HG02763 (cell line): ENCODE measurements around the gene HFM1.
A peak's percentile ranks its signal among the peaks of the same experiment; 100 is the strongest.
"Not testable (repeated sequence)": the region's sequence is repeated elsewhere in the genome, so short reads cannot be mapped to it uniquely, and the experiment has no call there.

Experiments
- ATAC-seq: cut with Tn5 transposase; IDR thresholded peaks from one replicate; pipeline ENCODE4 v1.9.1; 2021; ENCODE audit warnings: mild to moderate bottlenecking, moderate library complexity; ENCODE audit not compliant: unreplicated experiment

Gene HFM1

GRCh38 chr1:91404151-91405012 is at the start of gene HFM1:
Gene HFM1, minus strand, starts transcription at chr1:91404837. Its CDS starts 3,755 bp downstream, at chr1:91401082.
- peak; percentile 77 for ATAC-seq

GRCh38 chr1:91454136-91454535 is 49.5 kb upstream of the HFM1 start:
- ATAC-seq, result no peak

- no peak for ATAC-seq
These were observed 45.6 kb upstream of the HFM1 start for GRCh38 chr1:91450260-91450659.

- ATAC-seq, result not testable (repeated sequence)
These were observed 43.1 kb upstream of the HFM1 start for GRCh38 chr1:91447782-91448181.

GRCh38 chr1:91441980-91442379 is 37.3 kb upstream of the HFM1 start:
- not testable (repeated sequence) for ATAC-seq

DNA sequence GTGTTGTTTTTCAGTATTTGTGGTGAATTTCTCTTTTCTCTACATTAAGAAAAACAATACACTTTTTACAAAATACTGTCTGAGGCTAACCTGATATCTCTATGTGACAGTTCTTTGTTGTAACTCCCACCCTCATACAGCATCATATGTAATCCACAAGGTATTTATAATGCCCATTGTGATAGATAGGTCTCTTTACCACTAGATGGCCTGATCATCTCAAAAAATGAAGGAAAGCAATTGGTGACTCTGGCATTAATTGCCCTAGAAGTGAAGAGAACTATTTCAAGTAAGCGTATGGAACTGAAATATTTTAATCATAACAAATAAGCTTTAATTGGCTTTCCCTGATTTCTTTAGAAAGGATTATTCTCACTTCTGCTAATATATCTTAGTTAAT is 36.2 kb upstream of the HFM1 start:
- ATAC-seq, result no peak

DNA sequence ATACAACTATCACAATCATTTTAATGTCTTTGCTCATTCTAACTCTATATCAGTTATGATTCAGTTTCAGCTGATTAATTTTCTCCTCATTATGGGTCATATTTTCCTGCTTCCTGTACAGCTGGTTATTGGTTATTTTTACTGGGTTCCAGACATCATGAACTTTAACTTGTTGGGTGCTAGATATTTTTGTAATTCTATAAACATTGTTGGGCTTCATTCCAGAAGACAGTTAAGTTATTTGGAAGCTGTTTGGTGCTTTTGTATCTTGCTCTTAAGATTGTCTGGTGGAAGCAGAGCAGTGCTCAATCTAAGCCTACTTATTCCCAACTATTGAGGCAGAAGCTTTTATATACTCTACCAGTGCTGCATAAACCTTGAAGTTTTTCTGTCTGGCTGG is 34.4 kb upstream of the HFM1 start:
- no peak for ATAC-seq

DNA sequence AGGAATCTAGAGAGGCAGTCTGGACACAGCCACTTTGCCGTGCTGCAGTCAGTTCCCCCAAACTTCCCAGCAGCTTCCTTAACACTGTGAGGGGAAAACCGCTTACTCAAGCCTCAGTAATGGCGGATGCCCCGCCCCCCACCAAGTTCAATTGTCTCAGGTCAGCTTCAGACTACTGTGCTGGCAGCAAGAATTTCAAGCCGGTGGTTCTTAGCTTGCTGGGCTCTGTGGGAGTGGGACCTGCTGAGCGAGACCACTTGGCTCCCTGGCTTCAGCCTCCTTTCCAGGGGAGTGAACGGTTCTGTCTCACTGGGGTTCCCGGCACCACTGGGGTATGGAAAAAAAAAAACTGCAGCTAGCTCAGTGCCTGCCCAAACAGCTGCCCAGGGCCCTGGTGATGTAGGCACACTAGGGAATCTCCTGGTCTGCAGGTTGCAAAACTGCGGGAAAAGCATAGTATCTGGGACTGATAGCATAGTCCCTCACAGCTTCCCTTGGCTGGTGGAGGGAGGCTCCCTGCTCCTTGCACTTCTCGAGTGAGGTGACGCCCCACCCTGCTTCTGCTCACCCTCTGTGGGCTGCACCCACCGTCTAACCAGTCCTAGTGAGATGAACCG is 23.7 kb upstream of the HFM1 start:
- ATAC-seq, result no peak

DNA sequence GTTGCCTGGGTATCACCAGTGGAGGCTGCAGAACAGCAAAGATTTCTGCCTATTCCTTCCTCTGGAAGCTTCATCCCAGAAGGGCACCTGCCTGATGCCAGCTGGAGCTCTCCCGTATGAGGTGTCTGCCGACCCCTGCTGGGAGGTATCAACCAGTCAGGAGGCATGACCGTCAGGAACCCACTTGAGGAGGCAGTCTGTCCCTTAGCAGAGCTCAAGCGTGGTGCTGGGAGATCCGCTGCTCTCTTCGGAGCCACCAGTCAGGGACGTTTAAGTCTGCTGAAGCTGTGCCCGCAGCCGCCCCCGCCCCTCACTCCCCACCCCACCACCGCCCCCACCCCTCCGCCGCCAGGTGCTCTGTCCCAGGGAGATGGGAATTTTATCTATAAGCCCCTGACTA is 23.1 kb upstream of the HFM1 start:
- ATAC-seq, result no peak

DNA sequence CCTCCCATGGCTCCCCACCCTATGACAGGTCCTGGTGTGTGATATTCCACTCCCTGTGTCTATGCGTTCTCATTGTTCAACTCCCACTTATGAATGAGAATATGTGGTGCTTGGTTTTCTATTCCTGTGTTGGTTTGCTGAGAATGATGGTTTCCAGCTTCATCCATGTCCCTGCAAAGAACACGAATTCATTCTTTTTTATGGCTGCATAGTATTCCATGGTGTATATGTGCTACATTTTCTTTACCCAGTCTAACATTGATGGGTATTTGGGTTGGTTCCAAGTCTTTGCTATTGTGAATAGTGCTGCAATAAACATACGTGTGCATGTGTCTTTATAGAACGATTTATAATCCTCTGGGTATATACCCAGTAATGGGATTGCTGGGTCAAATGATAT is 17.9 kb upstream of the HFM1 start:
- not testable (repeated sequence) for ATAC-seq

DNA sequence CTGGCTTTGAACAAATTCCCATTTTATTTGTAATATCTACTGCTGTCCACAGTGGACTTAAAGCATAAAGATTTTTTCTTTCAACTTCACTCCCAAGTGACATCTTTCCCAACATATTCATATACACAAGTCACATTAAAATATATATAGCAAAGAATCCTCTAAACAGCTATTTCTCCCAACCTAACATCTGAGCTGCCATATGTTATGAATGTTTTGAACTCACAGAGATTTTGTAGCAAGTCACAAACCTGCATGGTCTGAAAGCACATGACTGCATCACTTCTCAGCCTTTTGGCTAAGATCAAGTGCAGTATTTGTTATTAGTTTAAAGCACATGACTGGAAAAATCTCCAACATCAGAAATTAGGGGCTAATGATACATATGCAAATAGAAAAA is 7.7 kb upstream of the HFM1 start:
- ATAC-seq, result no peak

DNA sequence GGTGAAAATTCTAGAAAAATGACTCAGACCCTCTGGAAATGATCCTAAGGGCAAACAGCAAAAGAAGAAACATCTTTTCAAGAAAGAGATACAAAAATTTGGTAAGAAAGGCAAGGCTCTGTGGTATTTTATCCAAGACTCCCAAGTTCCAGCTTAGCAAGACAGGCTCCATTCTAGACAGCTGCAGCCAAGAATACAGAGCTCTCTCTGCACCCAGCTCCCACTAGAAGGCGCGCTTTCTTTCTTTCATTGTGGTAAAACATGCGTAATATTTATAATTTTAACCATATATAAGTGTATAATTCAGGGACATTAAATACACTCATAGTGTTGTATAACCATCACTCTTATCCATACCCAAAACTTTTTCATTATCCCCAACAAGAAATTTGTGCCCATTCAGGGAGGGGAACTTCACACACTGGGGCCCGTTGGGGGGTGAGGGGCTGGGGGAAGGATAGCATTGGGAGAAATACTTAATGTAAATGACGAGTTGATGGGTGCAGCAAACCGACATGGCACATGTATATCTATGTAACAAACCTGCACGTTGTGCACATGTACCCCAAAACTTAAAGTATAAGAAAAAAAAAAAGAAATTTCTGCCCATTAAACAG is 2.2 kb upstream of the HFM1 start:
- no peak for ATAC-seq

DNA sequence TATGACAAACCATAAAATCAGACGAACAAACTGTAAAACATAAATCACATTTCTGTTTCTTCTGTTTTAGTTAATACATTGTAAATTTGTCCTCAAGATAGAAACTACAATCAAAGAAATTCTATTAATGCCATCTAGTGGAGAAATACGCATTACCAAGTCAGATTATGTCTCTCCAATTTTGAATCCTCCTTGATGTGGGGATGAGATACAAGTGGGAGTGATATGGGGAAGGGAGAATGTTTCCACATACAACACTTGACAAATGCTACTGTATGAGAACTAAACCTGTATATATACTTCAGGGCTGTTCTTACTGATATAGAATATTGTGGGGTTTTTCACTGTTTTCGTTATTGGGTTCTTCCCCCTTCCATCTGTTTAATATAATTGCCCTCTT is 2.6 kb downstream of the HFM1 start:
- ATAC-seq, result no peak

- ATAC-seq, result no peak
These were observed 4.4 kb downstream of the HFM1 start for GRCh38 chr1:91400133-91400725.

- ATAC-seq, result no peak
These were observed 6.3 kb downstream of the HFM1 start for GRCh38 chr1:91398291-91398690.

DNA sequence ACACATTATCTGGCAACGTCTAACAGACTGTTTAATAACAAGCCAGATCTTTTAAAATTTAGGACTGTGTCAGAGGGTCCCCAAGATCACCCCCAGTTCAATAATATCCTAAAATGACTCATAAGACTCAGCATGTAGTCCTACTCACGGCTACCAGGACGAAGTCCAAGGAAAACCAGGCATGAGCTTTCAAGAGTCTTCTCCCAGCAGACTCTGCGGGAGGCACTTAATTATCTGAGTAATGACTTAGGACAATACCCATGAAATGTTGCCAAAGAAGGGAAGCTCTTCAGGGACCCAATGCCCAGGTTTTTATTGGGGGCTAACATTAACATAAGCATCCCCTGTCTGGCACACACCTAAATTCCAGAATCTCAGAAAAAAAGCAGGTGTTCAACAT is 7.0 kb downstream of the HFM1 start:
- no peak for ATAC-seq

- ATAC-seq, result no peak
These were observed 11.6 kb downstream of the HFM1 start for GRCh38 chr1:91393042-91393441.

DNA sequence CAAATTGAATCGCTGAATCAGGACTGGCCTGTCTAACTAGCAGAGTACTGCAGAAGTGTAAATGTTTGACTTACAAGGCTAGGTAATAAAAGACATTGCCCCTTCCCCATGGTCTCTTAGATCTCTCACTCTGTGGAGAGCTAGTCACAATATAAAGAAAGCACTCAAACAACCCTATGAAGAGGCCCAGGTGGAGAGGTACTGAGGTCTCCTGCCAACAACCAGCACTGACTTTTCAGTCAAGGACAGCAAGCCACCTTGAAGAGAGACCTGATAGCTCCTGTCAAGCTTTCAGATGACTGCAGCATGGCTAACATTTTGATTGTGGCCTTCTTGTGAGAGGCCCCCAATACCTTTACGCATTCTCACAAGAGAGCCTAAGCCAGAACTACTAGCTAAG is 18.5 kb downstream of the HFM1 start:
- no peak for ATAC-seq

DNA sequence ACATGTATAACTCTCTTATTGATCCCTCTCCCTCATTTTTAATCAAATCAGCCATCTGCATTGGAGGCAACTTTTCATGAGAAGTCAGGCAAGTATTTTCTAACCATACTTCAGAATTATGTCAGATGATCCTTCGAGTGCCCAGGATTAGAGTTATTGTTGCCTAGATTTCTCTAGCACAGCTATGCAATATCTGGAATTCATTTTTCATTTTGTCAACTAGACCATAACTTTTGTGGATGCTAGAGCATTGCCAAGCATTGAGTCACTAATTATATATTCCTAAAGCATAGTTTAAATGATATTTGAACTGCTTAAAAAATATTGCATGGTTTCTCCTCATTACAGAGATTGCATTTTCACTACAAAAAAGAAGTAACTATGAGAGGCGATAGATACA is 21.2 kb downstream of the HFM1 start:
- no peak for ATAC-seq

GRCh38 chr1:91381844-91382243 is 22.8 kb downstream of the HFM1 start:
- no peak for ATAC-seq

DNA sequence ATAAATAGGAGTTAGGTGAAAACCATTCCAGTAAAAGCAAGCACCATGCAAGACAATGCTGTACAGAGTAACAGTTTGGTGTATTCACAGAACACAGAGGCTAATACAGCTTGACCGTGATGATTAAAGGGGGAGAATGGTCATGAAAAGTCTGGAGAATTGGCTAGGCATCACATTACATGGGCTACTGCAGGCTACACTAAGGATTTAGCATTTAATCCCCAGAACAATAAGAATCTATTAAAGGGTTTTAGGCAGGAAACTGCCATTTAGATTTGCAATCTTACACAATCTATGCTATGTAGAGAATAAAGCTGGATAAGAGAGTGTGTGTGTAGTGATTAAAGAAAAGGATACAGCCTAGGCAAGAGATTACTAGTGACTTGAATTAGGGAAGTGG is 30.6 kb downstream of the HFM1 start:
- ATAC-seq, result no peak

- not testable (repeated sequence) for ATAC-seq
These were observed 32.4 kb downstream of the HFM1 start for GRCh38 chr1:91372230-91372629.
